MV-4-11 (cell line): ENCODE results near the gene USH2A.
"Not testable (repeated sequence)": the region's sequence is repeated elsewhere in the genome, so short reads cannot be mapped to it uniquely, and the experiment has no call there.

ENCODE experiments used
- DNase-seq: peaks from one replicate; lab custom pipeline; 2025; lab: John Stamatoyannopoulos, UW

USH2A gene

GRCh38 chr1:216410026-216410425 lies 13.2 kb downstream of the USH2A start:
- DNase-seq = no peak

- peak; percentile 15 for DNase-seq
Measured at GRCh38 chr1:216390956-216391355, 32.3 kb downstream of the USH2A start.

DNA sequence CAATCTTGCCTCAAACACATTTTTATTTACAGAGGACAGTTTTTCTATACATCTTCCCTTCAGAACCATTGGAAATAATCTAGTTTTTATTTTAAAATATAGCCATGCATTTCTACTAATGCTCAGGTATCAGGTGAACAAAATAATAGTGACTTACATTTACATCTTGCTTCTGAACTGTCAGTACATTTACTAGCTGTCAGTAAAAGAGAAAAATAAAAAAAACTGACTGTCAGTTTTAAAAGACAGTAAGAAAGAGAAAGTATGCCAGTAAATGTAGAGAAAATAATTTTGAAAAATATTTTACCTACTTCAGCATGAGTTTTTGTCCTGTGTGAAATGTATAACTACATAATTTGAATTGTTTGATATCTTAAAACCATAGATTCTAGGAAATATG lies 33.5 kb downstream of the USH2A start:
- no peak for DNase-seq

DNA sequence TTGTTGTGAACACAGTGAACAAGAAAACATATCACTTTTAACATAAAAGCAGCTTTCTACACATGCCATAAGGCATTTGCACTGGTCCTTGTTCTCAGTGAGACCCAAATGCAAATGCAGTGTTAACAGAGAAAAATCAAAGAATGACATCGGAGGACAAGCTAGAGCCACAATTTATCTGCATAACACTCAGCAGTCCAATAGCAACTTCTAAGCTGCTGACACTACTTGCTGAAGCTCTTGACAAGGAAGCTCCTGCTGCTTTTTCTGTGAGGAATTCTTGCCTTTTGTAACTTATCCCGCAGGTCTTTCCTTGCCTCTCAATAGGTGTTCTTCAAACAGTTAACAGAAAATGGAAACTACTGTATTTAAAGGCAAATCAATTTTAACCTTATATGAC lies 34.7 kb downstream of the USH2A start:
- DNase-seq = no peak

- DNase-seq = no peak
Measured at GRCh38 chr1:216387782-216388181, 35.5 kb downstream of the USH2A start.

- no peak for DNase-seq
Measured at GRCh38 chr1:216379441-216379840, 43.8 kb downstream of the USH2A start.

GRCh38 chr1:216368249-216368648 lies 55.0 kb downstream of the USH2A start:
- no peak for DNase-seq

DNA sequence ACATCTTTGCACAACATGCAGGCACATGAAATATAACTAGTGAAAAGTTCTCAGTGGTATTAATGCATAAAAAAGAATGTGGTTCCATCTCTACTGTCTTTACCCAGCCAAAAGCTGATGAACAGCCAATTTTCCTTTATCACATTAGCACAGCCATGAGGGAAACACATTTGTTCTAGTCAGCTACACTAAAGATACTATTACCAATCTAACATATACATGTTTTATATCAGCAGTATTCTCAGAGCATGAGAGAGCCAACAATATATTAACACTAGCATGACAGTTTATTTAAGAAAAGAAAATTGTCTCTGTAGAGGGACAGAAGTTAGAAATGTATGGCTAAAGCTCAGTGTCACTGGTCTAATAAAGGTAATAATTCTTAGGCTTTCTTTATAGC lies 56.3 kb downstream of the USH2A start:
- DNase-seq = no peak

DNA sequence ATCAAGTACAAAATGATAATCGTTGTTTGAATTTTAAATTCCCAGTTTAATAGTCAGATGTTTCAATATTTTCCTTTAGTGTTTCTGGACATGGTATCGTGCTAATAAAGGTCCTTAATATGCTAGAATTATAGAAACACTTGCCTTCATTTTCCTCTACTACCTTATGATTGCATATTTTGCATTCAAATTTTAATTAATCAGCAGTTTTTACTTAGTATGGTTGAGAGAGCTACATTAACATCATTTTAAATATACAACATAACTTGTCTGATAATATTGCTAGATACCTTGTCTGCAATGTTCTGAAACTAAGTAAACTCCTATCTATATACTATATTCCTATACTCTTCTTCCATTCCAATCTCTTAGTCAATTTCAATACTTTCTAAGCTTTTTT lies 66.3 kb downstream of the USH2A start:
- DNase-seq = no peak

DNA sequence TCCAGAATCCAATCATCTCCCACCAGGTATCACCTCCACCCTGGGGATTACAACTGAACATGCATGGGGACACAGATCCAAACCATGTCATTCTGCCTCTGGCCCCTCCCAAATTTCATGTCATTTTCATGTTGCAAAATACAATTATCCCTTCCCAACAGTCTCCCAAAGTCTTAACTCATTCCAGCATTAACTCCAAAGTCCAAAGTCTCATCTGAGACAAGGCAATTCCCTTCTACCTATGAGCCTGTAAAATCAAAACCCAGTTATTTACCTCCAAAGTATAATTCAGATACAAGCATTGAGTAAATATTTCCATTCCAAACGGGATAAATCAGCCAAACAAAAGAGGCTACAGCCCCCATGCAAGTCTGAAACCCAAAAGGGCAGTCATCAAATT lies 73.1 kb downstream of the USH2A start:
- no peak for DNase-seq

DNA sequence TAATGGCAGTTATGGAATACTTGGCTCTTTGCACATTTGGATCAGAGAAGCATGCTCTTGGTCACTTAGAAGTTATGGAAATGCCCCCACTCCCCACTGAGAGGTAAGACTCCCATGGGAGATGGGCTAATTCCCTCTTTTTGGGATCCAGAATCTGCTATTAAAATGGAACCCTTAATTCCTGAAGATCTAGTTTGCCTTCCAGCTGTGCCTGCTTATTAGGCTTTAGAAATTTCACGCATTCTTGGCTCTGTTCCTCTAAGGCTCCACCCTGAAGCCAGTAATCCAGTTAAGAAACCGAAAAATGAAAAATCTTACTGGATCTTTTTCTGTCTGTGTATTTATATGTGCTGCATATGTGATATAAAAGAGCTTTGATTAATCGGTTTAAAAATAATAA lies 76.7 kb downstream of the USH2A start:
- no peak for DNase-seq

- not testable (repeated sequence) for DNase-seq
Measured at GRCh38 chr1:216340542-216340941, 82.7 kb downstream of the USH2A start.

GRCh38 chr1:216332462-216332861 lies 90.8 kb downstream of the USH2A start:
- no peak for DNase-seq

GRCh38 chr1:216332003-216332402 lies 91.2 kb downstream of the USH2A start:
- no peak for DNase-seq

GRCh38 chr1:216331211-216331610 lies 92.0 kb downstream of the USH2A start:
- DNase-seq = no peak

- no peak for DNase-seq
Measured at GRCh38 chr1:216330262-216330661, 93.0 kb downstream of the USH2A start.

GRCh38 chr1:216325946-216326345 lies 97.3 kb downstream of the USH2A start:
- no peak for DNase-seq

- no peak for DNase-seq
Measured at GRCh38 chr1:216325336-216325735, 97.9 kb downstream of the USH2A start.

DNA sequence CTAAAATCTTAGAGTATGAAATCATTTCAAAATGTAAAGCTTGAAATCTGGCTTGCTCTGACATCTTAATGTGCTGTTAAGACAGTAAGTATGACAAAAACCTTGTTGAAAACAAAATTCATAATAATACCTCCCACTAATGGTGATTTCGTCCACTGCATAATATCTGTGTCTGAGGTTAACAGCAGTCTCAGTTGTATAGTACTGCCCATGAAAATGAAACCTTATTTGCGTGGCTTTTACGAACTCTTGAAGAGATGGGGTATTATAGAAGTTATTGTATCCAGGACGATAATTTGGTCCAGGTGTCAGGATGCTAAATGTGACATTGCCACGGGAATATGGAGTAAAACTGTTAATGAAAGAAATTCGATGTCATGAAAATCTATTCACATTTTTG lies 99.9 kb downstream of the USH2A start:
- no peak for DNase-seq

- DNase-seq = no peak
Measured at GRCh38 chr1:216314379-216315095, 108.7 kb downstream of the USH2A start.

- no peak for DNase-seq
Measured at GRCh38 chr1:216310776-216311175, 112.5 kb downstream of the USH2A start.

DNA sequence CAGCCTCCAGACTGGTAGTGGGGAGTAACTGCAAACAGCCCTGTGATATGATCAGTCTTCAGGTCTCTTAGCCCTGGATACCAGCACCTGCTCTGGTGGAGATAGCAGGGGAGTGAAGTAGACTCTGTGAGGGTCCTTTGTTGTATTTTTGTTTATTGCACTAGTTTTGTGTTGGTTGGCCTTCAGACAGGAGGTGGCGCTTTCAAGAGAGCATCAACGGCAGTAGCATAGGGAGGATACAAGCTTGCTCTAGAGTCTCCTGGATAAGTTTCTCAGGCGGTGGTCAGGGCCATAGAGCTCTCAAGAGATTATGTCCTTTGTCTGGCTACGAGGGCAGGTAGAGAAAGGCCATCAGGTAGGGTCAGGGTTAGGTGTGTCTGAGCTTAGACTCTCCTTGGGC lies 116.4 kb downstream of the USH2A start:
- no peak for DNase-seq

DNA sequence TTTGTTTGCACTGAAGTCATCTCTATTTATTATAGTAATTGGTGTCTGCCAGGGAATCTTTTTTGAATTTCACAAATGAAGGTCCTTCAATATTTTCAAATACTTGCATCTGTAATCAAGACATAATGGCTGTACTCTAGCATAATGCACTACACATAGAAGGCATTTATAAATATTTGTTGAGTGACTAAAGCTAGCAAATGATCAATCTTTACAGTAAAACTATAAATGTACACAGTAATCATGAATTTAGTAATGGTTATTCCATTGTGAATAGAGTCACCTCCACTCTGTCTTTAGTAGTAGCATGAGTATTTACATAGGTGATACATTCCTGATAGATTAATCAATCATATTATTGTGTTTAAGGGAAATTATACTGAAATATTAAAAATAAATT lies 119.6 kb downstream of the USH2A start:
- no peak for DNase-seq

GRCh38 chr1:216293683-216294082 lies 129.6 kb downstream of the USH2A start:
- no peak for DNase-seq
